HK-2 (cell line): ENCODE results near the gene KSR2.
A peak's percentile ranks its signal among the peaks of the same experiment; 100 is the strongest.
"Not testable (repeated sequence)": the region's sequence is repeated elsewhere in the genome, so short reads cannot be mapped to it uniquely, and the experiment has no call there.

Experiments used
- DNase-seq: peaks from one replicate; pipeline ENCODE4 v3.0.0-alpha.2; 2018; ENCODE audit not compliant: unreplicated experiment

KSR2 gene

DNA sequence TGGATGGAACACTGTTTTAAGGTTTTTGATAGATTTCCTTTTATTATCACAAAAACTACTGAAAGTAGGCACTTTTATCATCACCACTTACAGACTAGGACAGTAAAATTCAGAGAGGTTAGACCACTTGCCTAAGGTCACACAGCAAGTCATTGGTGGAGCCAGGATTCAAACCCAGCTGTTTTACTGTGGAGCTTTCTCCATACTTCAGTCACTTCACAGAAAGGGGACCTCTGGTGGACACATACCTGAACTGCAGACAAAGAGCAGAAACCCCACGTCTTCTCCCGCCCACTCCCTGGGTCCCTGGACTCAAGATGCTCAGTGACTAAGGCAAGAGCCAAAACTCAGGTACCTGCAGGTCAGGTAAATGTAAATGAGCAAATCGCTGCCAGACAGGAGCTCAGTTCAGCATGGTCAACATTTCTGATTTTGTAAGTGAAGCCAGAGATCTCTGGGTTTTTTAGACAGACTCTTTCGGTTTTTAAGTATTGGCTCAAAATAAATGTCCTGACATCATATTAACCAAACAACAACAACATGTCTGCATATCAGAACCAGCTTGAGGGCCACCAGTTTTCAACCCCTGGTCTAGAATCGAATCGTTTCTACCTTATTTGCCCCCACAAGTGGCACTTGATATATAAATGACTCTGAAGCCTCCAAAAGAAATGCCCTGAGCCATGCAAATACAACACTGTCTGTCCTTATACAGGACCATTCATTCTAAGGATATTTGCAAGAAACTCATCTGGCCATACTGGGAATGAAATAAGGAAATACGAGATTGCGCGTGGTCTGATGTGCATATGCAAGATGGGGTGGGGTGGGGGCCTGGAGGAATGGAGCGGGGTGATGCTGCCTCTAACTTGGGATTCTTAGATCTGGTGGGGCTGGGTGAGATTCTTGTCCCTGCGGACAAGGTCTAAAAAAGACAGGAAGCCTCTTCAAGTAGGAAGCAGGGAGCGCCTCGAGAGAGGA, 110.9 kb downstream of the KSR2 start:
- peak; percentile 27 for DNase-seq

DNA sequence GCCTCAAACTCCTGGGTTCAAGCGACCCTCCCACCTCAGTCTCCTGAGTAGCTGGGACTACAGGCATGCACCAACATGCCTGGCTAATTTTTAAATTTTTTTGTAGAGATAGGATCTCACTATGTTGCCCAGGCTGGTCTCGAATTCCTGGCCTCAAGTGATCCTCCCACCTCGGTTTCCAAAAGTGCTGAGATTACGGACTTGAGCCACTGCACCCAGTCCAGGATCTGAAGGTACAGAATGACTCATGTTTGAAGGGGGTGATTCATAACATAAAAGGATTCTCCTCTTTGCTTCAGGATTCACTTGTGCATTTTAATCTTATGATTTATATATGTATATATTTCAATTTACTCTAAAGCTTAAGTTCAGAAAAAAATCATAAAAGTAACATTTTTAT, 111.7 kb downstream of the KSR2 start:
- not testable (repeated sequence) for DNase-seq

GRCh38 chr12:117855165-117855564, 113.6 kb downstream of the KSR2 start:
- DNase-seq: no peak

DNA sequence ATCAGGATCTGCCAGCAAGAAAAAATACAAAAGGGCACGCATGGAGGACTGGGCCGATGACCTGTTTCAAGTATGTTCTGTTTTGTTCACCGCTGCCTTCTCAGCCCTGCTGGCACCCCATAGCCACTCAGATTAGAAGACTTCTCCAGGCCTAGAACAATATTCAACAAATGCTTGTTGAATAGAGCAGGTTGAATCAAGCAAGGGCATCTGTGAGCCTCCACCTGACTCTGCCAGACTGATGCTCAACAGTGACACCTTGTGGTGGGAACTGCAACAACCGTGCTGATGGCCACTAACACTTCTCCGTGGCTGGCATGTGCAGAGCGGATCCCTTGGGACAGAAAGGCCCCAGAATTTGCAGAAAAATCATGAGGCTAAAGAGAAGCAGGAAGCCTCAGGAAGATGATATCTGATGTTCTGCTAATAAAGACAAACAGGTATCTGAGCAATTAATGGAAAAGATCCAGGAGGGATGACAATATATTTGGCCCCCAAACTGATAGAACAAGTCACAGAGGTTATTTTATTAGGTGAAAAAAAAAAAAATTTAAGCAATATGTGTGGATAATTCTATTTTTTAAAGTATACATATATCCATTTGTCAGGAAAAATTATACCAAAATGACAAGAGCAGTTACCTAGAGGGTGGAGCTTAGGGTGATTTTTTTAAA, 114.3 kb downstream of the KSR2 start:
- peak; percentile 57 for DNase-seq

DNA sequence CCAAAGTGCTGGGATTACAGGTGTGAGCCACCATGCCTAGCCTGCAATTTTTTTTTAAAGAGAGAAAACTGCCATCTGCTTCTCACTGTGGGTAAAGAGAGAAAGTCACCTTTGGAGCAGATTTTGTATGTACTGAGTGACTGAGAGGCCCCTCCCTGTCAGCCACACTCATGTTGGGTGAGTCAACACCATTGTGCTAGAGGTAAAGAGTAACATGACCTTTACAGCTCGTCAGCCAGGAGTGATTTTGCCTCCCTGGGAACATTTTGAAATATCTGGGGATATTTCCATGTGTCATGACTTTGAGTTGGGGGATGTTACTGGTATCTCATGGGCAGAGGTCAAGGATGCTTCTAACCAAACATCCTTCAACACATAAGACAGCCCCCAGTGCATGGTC, 115.2 kb downstream of the KSR2 start:
- peak; percentile 22 for DNase-seq

- peak; percentile 36 for DNase-seq
Observed at GRCh38 chr12:117850048-117850447, 118.7 kb downstream of the KSR2 start.

DNA sequence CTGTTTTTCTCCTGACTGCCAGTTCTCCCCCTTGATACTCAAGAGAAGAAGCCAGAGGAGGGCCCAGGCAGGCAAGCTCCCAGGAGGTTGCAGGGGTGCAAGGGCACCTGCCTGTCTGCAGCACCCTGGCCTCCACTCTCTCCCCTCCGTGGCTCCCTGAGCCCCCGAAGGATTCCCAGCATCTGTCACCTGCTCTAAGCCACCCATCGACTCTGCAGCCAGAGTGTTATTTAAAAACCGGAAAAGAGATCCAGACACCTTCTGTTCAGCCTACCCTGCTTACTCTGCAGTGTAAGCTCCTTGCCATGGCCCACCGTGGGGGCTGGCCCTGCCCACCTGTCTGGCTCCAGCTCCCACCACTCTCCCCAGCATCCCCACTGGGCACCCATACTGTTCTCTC, 121.4 kb downstream of the KSR2 start:
- no peak for DNase-seq

GRCh38 chr12:117845271-117845904, 123.4 kb downstream of the KSR2 start:
- no peak for DNase-seq

- DNase-seq: no peak
Observed at GRCh38 chr12:117844114-117844830, 124.5 kb downstream of the KSR2 start.

GRCh38 chr12:117842630-117843029, 126.2 kb downstream of the KSR2 start:
- no peak for DNase-seq

DNA sequence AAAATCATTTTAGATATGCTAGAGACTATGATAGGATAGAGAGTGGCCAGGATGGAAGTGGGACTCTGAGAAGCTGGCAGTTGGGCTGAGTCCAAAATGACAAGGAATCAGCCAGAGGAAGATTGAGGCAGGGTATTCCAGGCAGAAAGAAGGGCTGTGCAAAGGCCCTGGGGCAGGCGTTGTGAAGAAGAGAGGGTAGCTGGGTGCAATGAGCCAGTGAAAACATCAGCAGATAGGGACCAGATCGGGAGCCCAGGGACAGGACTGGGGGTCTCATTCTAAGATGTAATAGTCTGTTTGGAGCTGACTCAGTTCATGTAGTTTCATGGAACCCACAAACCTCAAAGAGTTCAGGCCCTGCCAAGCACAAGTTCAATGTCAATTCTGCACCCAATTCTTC, 126.6 kb downstream of the KSR2 start:
- DNase-seq: no peak

DNA sequence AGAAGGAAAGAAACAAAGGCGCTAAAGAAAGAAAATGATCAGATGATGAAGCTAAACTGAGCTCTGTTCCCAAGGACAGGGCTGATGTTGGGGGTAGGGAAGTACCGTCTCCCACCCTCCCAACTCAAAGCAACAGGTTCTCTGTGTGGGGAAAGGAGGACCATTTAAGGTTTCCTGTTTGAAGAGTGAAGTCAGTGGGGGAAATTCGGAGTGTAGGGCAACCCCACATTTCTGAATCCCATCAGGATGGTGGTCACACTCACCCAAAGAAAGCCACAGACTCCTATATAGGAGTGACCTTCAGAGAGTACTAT, 131.1 kb downstream of the KSR2 start:
- no peak for DNase-seq

DNA sequence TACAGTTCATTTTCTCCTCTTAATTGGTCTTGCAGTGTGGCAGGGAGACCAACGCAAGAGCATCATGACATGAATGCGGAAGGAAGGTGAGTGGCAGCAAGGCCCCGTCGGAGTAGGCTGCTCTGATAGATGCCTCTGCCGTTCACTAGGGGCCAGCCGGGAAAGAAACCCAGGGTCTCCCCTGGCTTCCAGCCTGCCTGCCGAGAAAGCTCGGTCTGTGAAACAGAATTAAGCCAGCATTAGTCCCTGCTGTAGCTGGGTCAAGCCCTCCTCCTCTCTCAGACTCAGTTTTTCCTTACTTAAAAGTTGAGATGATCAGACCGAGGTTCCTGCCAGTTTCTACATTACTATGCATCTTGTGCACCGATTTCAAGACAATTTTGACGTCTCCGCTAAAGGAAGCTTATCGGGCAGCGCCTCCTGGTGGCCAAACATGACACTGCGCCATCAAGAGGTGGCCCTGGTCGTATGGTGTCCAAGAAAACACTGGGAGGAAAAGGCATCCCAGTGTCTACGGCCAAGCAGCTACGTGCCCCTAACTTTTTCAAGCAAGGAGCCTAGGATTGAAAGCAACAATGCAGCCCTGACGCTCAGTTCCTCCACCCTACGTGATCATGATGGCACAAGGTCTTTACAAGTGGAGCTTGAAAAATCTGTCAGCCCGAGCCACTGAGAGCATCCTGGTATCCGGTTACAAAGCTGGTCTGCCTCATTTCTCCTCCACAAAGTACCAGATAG, 131.6 kb downstream of the KSR2 start:
- peak; percentile 84 for DNase-seq

DNA sequence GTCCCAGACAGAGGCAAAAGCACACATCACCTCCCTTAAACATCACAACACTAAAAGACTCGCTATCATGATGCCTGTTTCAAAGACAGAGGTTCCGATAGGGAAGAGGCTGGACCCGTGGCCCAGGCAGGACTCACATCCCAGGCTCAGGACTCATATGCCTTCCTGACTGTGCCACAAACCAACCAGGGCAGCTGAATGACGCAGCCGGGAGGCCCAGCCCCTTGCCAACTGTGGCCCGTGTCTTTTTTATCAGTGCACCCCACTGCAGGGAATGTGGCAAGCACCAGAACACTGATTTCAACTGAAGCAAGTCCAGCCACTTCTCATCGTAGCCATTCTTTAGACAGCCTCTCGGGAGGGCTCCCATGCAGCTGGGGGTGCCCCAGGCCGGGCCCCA, 132.3 kb downstream of the KSR2 start:
- no peak for DNase-seq

- DNase-seq: no peak
Observed at GRCh38 chr12:117835156-117835555, 133.6 kb downstream of the KSR2 start.

DNA sequence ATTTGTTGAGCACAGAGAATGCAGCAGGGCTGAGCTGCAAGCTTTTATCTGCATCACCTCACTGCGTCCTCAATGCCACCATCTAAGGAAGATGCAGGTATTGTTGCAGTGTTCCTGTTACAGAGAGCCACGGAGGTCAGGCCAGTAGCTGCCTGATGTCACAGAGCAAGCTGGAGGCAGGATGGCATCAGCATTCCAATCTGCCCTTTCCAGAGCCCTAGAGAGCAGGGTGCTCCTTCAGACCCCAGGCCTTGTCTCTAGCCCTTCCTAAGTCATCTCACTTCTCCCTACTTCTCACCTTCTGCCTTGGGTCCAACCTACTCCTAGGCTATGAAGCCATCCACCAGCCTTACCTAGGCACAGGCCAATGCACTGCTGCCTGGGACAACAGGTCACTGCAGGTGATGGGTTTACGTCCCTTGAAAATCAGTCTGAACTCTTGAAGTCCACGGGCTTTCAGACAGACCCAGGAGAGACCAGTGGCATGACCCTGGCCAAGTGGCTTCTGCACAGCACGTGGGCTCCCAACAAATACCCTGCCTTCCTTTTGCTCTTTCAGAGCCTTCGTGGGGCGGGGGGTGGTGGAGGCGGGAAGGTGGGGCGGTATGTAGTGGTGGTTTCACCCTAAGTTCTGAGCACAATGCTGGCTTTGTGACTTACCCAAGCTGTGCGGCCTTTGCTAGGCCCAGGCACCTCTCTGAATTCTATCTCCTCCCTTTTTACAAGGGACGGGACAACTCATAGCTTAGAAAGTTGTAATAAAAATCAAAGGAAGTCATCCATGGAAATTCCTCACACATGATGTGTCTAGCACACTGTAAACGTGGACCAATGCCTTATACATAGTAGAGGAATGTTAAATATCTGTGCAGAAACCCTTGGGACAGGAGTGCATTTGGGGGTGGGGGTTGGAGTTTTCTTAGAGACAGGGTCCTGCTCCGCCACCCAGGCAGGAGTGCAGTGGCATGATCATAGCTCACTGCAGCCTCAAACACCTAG, 136.0 kb downstream of the KSR2 start:
- no peak for DNase-seq

GRCh38 chr12:117830471-117830870, 138.3 kb downstream of the KSR2 start:
- no peak for DNase-seq

GRCh38 chr12:117829108-117829507, 139.7 kb downstream of the KSR2 start:
- DNase-seq: no peak

DNA sequence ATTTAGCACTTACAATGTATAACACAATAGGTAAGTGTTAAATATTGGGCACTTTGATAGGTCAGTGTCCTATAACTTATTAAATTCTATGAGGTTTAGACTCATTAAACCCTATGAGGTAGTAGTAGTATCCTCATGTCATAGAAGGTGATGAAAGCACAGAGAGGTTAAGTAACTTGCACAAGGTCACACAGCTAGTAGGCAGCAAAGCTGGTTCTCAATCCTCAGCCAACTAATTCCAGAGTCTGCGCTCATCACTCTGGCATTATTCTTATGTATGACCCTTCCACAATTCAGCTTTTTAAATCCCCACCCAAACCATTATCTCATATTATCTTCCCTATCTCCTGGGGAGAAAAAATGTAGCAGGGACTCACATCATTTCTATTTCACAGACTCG, 141.1 kb downstream of the KSR2 start:
- no peak for DNase-seq

- DNase-seq: no peak
Observed at GRCh38 chr12:117825827-117826226, 143.0 kb downstream of the KSR2 start.
